Stimulated activated CD4-positive, alpha-beta T cell treated with anti-CD3 and anti-CD28 coated beads, TNF-alpha, amount 100 ng/mL, for 48 hours (primary cell): ENCODE results near the gene TBL1X.

Source experiments
- DNase-seq, 3 donors: peaks; one replicate each; pipeline ENCODE4 v3.0.0-alpha.2; 2020; ENCODE audit warnings: low read depth in 3 of 3

The TBL1X gene

DNA sequence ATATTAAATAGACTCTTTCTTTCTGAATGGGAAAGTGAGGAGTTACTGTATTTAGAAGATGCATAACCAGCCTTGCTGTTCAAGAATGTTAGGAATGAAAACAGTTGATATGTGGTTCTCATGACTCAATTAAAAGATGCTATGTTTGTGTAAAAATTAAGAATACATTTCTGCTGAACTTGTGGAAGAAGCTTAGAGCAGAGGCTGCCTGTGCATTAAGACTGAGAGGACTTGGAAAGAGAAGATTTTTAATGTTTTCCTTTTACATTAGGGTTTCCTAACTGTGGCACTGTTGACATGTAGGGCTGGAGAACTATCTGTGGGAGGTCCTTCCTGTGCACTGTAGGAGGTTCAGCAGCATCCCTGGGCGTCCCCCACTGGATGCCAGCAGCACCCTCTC, 163.1 kb downstream of the TBL1X start:
- no peak for DNase-seq

DNA sequence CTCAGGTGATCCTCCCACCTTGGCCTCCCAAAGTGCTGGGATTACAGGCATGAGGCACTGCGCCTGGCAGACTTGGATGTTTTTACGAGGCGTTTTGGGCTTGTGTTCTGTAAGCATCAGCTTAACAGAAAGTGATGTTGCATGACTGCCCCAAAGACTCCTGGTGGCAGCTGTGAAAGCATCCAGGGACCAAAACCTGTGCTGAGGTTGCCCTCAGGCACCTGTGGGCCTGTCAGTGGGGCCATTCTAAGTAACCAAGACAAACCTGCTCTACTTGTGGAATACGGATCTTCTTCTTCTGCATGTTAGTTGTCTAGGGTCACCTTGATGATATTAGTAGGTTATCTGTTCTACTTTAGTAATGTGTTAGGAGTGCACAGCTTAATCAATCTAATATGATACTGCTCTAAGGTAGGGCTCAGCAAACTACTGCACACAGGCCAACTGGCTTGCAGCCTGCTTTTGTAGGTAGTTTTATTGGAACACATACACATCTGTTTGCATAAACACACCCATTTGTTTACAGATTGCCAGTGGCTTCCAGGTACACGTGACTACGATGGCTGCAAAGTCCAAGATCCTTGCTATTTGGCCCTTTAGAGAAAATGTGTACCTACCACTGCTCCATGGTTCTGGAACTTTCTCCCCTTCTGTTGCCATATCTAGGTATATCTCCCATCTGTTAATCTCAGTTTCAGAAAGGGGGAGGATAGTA, 164.1 kb downstream of the TBL1X start:
- DNase-seq = no peak

GRCh38 chrX:9634551-9634950, 169.7 kb downstream of the TBL1X start:
- no peak for DNase-seq

DNA sequence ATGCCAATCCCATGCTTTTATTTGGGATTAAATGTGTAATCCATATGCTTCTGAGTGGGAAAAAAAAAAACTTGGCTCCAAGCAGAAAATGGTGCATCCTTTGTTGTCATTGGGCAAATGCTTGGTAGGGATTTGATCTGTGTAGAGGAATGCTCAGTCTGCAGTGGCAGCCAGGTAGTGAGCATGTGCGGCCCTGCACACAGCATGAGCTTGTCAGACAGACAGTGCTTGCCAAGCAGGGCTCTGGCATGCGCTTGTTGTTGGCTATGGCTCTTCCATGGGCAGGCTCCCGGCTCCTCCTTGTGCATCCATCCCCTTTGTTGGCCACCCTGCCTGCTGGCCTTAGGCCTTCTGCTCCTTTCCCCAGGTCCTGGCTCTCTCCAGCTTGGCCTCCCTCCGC, 170.5 kb downstream of the TBL1X start:
- DNase-seq = no peak

- DNase-seq = no peak
Observed at GRCh38 chrX:9635803-9636202, 170.9 kb downstream of the TBL1X start.

GRCh38 chrX:9638871-9639270, 174.0 kb downstream of the TBL1X start:
- DNase-seq = no peak

GRCh38 chrX:9642270-9642995, 177.6 kb downstream of the TBL1X start:
- DNase-seq = no peak

DNA sequence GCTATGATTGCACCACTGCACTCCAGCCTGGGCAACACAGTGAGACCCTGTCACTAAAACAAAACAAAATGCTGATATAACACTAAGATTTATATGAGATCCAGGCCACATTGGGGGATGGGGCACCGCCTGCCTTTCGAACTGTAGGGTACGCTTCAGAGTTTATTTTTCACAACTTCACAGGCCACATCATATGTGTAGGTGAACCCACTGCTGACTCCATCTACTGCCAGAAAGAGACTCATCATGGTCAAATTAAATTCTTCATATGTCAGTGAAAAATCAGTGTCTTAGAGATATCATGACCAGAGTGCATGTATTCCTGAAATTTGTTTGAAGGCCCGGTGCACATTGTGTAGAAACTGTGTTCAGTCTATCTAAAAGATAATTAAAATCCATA, 178.9 kb downstream of the TBL1X start:
- no peak for DNase-seq

- DNase-seq = peak in 1 of 3 donors; percentile 11
Observed at GRCh38 chrX:9644335-9644734, 179.5 kb downstream of the TBL1X start.

GRCh38 chrX:9646471-9647224, 181.8 kb downstream of the TBL1X start:
- DNase-seq = no peak

- no peak for DNase-seq
Observed at GRCh38 chrX:9647431-9647830, 182.6 kb downstream of the TBL1X start.

- no peak for DNase-seq
Observed at GRCh38 chrX:9650091-9650490, 185.2 kb downstream of the TBL1X start.

- DNase-seq = no peak
Observed at GRCh38 chrX:9651737-9652136, 186.9 kb downstream of the TBL1X start.

- no peak for DNase-seq
Observed at GRCh38 chrX:9654929-9655328, 190.1 kb downstream of the TBL1X start.

DNA sequence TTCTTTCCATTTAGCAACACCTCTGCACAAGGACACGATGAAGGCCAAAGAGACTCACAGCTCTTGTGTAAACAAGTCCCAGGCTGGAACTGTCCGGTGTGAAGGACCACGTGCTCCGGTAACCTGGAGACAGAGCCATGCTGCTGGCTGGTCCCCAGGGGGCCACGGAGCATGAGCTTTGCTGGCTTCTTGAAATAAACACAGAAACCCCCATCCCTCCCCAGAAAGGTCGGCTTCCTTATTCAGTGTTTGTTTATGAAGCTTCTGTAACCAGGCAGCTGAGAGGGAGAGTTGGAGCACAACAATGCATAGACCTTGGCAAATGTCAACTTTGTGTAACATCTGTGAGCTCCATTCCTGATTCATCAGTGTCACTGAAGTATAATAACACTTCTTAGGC, 191.4 kb downstream of the TBL1X start:
- no peak for DNase-seq

- DNase-seq = no peak
Observed at GRCh38 chrX:9656871-9657270, 192.0 kb downstream of the TBL1X start.

- no peak for DNase-seq
Observed at GRCh38 chrX:9657590-9658256, 192.9 kb downstream of the TBL1X start.

- no peak for DNase-seq
Observed at GRCh38 chrX:9658409-9658808, 193.6 kb downstream of the TBL1X start.

DNA sequence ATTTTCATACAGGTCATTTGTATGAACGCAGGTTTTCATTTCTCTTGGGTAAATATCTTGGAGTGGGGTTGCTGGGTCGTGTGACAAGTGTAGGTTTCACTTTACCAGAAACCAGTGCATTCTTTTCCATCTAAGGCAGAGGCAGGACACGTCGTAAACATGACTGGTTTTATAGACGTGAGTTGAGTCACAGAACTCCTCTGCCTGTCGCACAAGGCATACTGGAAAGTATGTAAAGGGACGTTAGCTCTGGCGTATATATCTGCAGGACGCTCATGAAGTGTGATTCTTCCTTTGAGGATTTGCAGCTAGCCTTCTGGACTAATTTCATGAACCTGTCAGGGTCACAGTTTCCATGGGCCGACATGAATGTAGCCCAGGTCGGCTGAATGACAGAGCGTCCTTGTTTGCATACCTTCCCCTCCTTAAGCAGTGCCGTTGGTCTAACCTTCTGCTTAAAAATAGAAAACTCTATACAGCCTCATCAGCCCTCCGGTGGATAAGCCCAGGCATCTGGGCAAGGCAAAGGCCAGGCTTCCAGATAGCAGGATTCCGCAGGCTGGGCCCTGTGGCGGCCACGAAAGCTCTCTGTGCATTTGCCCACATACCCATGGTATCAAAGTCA, 194.8 kb downstream of the TBL1X start:
- DNase-seq = no peak

DNA sequence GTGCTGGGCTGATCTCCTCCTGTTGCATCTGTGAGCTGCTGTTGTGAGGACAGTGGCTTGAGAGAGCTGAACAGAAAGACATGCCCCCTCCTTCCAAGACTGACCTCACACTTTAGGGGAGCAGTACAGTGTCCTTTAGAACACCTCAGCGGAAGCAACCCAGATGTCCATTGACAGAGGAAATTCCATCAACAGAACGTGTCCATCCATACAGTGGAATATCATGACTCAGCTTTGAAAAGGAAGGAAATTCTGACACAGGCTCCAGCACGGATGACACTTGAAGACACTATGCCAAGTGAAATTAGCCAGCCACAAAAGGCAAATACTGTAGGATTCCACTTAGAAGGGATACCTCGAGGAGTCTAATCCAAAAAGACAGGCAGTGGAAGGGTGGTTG, 197.3 kb downstream of the TBL1X start:
- no peak for DNase-seq

DNA sequence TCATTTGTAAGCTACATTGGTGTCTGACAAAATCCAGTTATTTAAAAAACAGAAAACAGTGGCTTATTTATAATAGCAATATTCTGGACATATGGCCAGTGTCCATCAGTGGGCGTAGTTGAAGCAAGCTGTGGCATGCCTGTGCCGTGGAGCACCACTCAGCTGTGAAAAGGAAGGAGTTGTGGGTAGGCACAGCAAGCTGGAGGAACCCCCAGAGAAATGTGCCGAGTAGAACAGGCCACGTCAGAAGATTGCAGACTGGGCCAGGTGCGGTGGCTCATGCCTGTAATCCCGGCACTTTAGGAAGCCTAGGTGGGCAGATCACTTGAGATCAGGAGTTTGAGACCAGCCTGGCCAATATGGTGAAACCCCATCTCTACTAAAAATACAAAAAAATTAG, 198.4 kb downstream of the TBL1X start:
- DNase-seq = no peak

GRCh38 chrX:9664224-9664623, 199.4 kb downstream of the TBL1X start:
- DNase-seq = no peak
